ENCODE results near the gene MECR.

- TF ChIP-seq CTCF (conservative IDR thresholded peaks at IDR 0.05) (no peak), ZFX (IDR thresholded peaks at IDR 0.05) (no peak)
Observed at GRCh38 chr1:29279406-29279805, 48.7 kb upstream of the MECR start.

Measured in C4-2B (cell line).